CD4-positive, alpha-beta T cell (primary cell): ENCODE results near the gene ADGRG7. TPM values are rescaled to one million over a fixed set of nuclear protein-coding genes. Genes with fewer than 3 reads are reported as not detected.

Experiments used
- ATAC-seq: fragments of 200-7000 bp; cut with Tn5 transposase; one replicate; pipeline ENCODE4 v1.10.0; 2022; ENCODE audit warnings: mild to moderate bottlenecking; ENCODE audit not compliant: poor library complexity
- CTCF ChIA-PET: fragments of 350-600 bp; sonication (Branson Sonifier 250); formaldehyde crosslinking; loops from one replicate; lab custom pipeline; 2021; ENCODE audit warnings: antibody characterized with exemption, inconsistent platforms; lab: Charles Lee
- POLR2A ChIA-PET: fragments of 350-600 bp; sonication (Branson Sonifier 250); formaldehyde crosslinking; loops from one replicate; lab custom pipeline; 2021; ENCODE audit warnings: antibody characterized with exemption, inconsistent platforms; lab: Charles Lee
- DNase-seq, 14 experiments: peaks; one replicate each; pipeline ENCODE4 v3.0.0-alpha.2; 2013 to 2020; ENCODE audit warnings: mixed read lengths in 2 of 14
- H3K27ac ChIP-seq, 2 donors: one replicate each; pipeline versions ENCODE4 v1.5.1 to v1.7.0; 2013; ENCODE audit warnings: low read length in 2 of 2, low read depth in 1 of 2, mild to moderate bottlenecking in 1 of 2
- H3K27me3 ChIP-seq, 2 experiments: 1 replicate in 1 of 2; 2 replicates in 1 of 2; pipeline versions ENCODE4 v1.6.1 to v1.7.0; 2013; ENCODE audit warnings: low read length in 2 of 2, control low read depth in 1 of 2, mild to moderate bottlenecking in 1 of 2, moderate library complexity in 1 of 2; ENCODE audit not compliant: insufficient read depth in 2 of 2, control insufficient read depth in 1 of 2
- H3K36me3 ChIP-seq: one replicate; pipeline ENCODE4 v1.6.1; 2013; ENCODE audit warnings: low read length, control low read depth; ENCODE audit not compliant: insufficient read depth
- H3K4me1 ChIP-seq: one replicate; pipeline ENCODE4 v1.6.1; 2013; ENCODE audit warnings: low read length, control low read depth; ENCODE audit not compliant: insufficient read depth
- H3K4me3 ChIP-seq: one replicate; pipeline ENCODE4 v1.5.1; 2013; ENCODE audit warnings: mild to moderate bottlenecking, low read length, moderate library complexity
- H3K9me3 ChIP-seq, 2 experiments: 1 replicate in 1 of 2; 2 replicates in 1 of 2; pipeline versions ENCODE4 v1.6.1 to v1.7.0; 2013; ENCODE audit warnings: low read length in 2 of 2, mild to moderate bottlenecking in 2 of 2, control low read depth in 1 of 2, moderate library complexity in 1 of 2; ENCODE audit not compliant: control insufficient read depth in 1 of 2, insufficient read depth in 1 of 2
- H3K27ac Mint-ChIP-seq: one replicate; pipeline ENCODE4 v1.8.0; 2020; ENCODE audit warnings: mixed read lengths
- H3K27me3 Mint-ChIP-seq: one replicate; pipeline ENCODE4 v1.8.0; 2021; ENCODE audit warnings: mixed read lengths
- H3K36me3 Mint-ChIP-seq: one replicate; pipeline ENCODE4 v1.8.0; 2021; ENCODE audit warnings: low read depth, mixed read lengths
- H3K4me1 Mint-ChIP-seq: one replicate; pipeline ENCODE4 v1.8.0; 2021; ENCODE audit warnings: low read depth, mixed read lengths
- H3K4me3 Mint-ChIP-seq: one replicate; pipeline ENCODE4 v1.8.0; 2020; ENCODE audit warnings: mild to moderate bottlenecking, mixed read lengths
- H3K9me3 Mint-ChIP-seq: one replicate; pipeline ENCODE4 v1.8.0; 2020; ENCODE audit warnings: mixed read lengths
- CTCF ChIP-seq: fragments of 200-600 bp; IDR thresholded peaks from one replicate; pipeline ENCODE4 v1.8.0; 2022; ENCODE audit warnings: antibody characterized with exemption, mild to moderate bottlenecking
- intact Hi-C, 2 experiments: fragments of 100-400 bp; cut with DNase I in 1 of 2; cut with micrococcal nuclease in 1 of 2; formaldehyde crosslinking; loops; one replicate each; pipeline versions ENCODE4 v1.15.1 to v1.9.0; 2023 to 2025; cut with DNase I, micrococcal nuclease
- total RNA-seq, 174 experiments: library from RNA in 2 of 174; stranded (reverse) in 2 of 174; gene quantifications; one replicate each; pipeline ENCODE4 v1.2.3 and lab custom pipeline; 2021 to 2026

Gene ADGRG7
- total RNA-seq, 2 experiments from 2014 or later = not detected

GRCh38 chr3:100717063-100717462 lies 107.7 kb downstream of the ADGRG7 start:
- no peaks in the 10 kb centered on the region for H3K4me1 ChIP-seq
- no peak overlapping the region for H3K4me3 Mint-ChIP-seq
- intact Hi-C loops = loop anchor here (10.0 kb wide), 3 partner anchors 382 to 968 kb away; partner anchors contain the start of genes NIT2 (in 1 of the 2) and RPL24 (in 1 of the 2)
- DNase-seq (no peak), ATAC-seq (no peak)
- no peaks in the 10 kb centered on the region for H3K27me3 Mint-ChIP-seq
- H3K4me1 Mint-ChIP-seq = peaks cover 64% of the 10 kb centered on the region
- no peaks in the 10 kb centered on the region for H3K9me3 Mint-ChIP-seq
- H3K27ac ChIP-seq = no peak overlapping the region
- TF ChIP-seq CTCF = no peak
- H3K27me3 ChIP-seq = no peaks in the 10 kb centered on the region
- H3K36me3 Mint-ChIP-seq = peaks cover 94% of the 10 kb centered on the region
- CTCF ChIA-PET = interaction anchor here (0.6 kb wide), 1 partner anchor 1126 kb away, joined by 4 read pairs; no protein-coding TSS in a partner anchor
- H3K36me3 ChIP-seq = peaks cover 69% of the 10 kb centered on the region
- H3K4me3 ChIP-seq = no peak overlapping the region
- H3K27ac Mint-ChIP-seq = no peak overlapping the region
- H3K9me3 ChIP-seq = no peaks in the 10 kb centered on the region
- POLR2A ChIA-PET = no interaction called here

GRCh38 chr3:100717637-100718487 lies 108.5 kb downstream of the ADGRG7 start:
- no peak for TF ChIP-seq CTCF
- ATAC-seq (no peak), DNase-seq (no peak)
- Mint-ChIP-seq H3K36me3 (peaks cover 94% of the 10 kb centered on the region), H3K4me1 (peaks cover 56% of the 10 kb centered on the region), H3K9me3 (no peaks in the 10 kb centered on the region), H3K27ac (no peak overlapping the region), H3K4me3 (no peak overlapping the region), H3K27me3 (no peaks in the 10 kb centered on the region)
- H3K9me3 ChIP-seq = no peaks in the 10 kb centered on the region
- peaks cover 74% of the 10 kb centered on the region for H3K36me3 ChIP-seq
- H3K27ac ChIP-seq = no peak overlapping the region
- no peaks in the 10 kb centered on the region for H3K4me1 ChIP-seq
- H3K4me3 ChIP-seq = no peak overlapping the region
- no peaks in the 10 kb centered on the region for H3K27me3 ChIP-seq
- ChIA-PET POLR2A (no interaction called here), CTCF (interaction anchor here (0.6 kb wide), 1 partner anchor 1125 kb away, joined by 4 read pairs; no protein-coding TSS in a partner anchor)
- intact Hi-C loops = loop anchor here (10.0 kb wide), 3 partner anchors 383 to 967 kb away; partner anchors contain the start of genes NIT2 (in 1 of the 2) and RPL24 (in 1 of the 2)

GRCh38 chr3:100719136-100719535 lies 109.7 kb downstream of the ADGRG7 start:
- Histone ChIP-seq H3K27ac (no peak overlapping the region), H3K36me3 (peaks cover 68% of the 10 kb centered on the region), H3K4me3 (no peak overlapping the region), H3K27me3 (no peaks in the 10 kb centered on the region), H3K9me3 (no peaks in the 10 kb centered on the region), H3K4me1 (no peaks in the 10 kb centered on the region)
- CTCF ChIA-PET = no interaction called here
- intact Hi-C loops = loop anchor here (10.0 kb wide), 3 partner anchors 384 to 966 kb away; partner anchors contain the start of genes NIT2 (in 1 of the 2) and RPL24 (in 1 of the 2)
- H3K4me3 Mint-ChIP-seq = no peak overlapping the region
- peaks cover 43% of the 10 kb centered on the region for H3K4me1 Mint-ChIP-seq
- H3K27me3 Mint-ChIP-seq = no peaks in the 10 kb centered on the region
- no peaks in the 10 kb centered on the region for H3K9me3 Mint-ChIP-seq
- TF ChIP-seq CTCF = no peak
- no peak for DNase-seq
- no peak overlapping the region for H3K27ac Mint-ChIP-seq
- ATAC-seq = no peak
- peaks cover 94% of the 10 kb centered on the region for H3K36me3 Mint-ChIP-seq
- POLR2A ChIA-PET = no interaction called here
